HG03520 (cell line): ENCODE data around the gene APOO.
A peak's percentile ranks its signal among the peaks of the same experiment; 100 is the strongest.

Experiments
- ATAC-seq: cut with Tn5 transposase; IDR thresholded peaks from one replicate; pipeline ENCODE4 v1.9.1; 2021; ENCODE audit warnings: mild to moderate bottlenecking, moderate library complexity; ENCODE audit not compliant: unreplicated experiment

The APOO gene

DNA sequence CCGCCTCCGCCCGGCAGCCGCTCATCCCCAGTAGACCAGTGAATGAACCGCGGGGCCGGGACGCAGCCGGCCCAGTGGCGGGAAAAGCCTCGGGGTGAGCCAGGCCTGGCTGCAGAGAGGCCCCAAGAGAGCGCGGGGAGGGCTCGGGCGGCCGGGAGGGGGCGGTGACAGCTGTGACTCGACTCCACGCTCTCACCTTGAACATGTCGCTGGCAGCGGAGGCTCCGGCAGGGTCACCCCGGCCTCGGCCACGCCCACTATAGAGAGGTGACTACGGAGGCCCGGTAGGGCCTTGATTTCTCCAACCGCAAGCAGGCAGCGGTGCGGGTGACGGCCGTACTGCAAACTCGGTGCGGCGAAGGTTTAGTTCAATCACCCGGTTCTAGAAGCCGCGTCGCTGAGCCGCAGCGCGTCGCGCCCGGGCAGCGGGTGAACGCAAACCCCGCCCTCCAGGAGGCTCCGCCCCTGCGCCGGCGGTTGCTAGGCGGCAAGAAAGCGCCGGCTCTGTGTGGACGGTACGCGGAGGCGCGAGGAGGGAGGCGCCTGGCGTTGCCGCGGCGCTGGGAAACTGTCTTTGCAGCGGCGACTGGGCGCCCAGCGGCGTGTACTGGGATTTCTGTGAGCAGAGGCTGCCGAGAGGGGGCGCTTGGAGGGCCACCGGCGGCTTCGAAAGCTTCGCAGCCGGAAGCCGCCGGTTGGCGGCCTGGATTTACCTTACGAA is at the start of gene APOO, which contains the start of gene CXorf58:
Gene APOO, minus strand, starts transcription at position 441 of the 721 bp plus-strand sequence. Its CDS starts 236 bp downstream, at position 205.
Gene CXorf58, plus strand, starts transcription at position 509 of the 721 bp plus-strand sequence. CDS start 2,297 bp downstream, outside the sequence.
- peak; percentile 89 for ATAC-seq

DNA sequence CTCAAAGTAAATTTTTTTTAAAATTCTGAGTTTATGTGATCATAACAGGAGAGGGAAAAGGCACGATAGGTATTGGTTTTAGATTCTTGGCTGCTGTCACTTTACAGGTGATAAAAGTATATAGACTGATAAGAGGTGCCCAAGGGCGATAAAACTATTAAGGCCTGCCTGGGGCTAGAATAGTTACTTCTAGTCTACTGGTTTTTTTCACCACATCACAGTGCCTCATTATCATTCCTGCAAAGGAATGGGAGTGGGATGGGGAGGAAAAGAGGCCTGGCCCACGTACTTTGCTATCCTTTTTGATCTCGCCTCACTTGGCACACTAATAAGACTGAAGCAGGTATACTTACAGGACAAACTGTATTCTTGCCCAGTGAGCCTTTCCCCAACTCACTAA is 46.7 kb upstream of the APOO start:
- no peak for ATAC-seq

DNA sequence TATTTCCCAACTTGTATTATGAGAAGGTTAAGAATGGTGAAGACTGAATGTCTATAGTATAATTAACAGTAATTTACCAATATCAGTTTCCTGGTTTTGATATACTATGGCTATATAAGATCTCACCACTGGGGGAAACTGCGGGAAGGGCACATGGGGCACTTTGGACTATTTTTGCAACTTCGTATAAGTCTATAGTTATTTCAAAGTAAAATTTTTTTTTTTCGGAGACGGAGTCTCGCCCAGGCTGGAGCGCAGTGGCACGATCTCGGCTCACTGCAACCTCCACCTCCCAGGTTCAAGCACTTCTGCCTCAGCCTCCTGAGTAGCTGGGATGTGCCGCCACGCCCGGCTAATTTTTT is 46.2 kb upstream of the APOO start:
- ATAC-seq: no peak

DNA sequence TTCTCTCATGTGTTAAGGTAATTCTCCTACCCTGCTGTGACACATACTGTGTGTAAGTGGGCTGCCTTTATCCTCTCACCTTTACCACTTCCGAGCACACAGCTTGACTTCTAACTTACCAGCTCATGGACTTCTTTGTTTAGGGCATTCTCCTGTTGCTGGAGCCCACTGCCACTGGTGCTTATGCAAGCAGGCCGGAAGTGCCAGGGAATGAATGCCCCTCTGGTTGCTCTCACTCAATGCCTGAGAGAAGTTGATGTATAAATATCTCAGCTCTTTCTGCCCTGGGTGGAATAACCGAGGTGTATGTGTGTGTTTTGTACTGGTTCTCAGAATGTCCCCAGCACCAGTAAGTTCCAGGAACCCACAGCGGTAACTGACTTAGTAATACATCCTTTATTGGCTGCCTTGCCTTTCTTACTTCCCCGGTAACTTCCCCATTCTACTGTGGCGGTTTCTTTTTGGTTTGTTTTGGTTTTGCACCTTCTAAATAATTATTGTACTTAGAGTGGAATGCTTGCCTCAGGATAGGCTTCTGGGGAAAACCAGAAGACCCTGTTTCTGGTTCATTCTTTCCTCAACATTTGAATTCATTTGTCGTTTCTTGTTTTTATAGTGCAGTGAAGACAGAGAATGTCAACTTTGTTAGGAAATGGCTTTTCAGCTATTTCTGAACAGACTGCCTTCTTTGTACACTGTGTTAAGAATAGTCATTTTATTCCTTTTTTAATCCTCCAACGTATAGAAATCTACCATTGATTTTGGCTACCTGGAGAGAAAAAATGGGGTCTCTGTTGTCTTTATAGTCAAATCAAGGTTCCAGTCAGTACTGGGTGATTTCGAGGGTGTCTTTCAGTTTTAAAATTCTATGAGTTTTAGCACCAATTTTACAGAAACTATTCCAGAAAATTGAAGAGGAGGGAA is 45.5 kb upstream of the APOO start:
- ATAC-seq: peak; percentile 96

DNA sequence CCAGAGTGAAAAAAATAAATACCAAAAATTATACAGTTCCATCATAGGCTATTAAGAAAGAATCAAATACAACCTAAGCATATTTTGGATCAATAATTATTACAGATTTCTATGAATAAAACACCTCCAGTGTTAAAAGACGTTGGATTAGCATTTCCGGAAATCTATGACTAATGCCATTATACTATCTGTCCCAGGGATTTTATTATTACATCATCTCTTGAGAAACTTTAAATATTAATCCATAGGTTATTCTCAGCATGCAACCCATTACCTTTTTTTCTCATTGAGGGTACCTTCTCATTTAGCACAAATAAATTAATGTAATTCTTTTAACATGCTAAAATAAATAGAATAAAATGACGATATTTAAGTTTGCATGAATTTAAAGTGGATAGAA is 44.7 kb upstream of the APOO start:
- ATAC-seq: no peak

DNA sequence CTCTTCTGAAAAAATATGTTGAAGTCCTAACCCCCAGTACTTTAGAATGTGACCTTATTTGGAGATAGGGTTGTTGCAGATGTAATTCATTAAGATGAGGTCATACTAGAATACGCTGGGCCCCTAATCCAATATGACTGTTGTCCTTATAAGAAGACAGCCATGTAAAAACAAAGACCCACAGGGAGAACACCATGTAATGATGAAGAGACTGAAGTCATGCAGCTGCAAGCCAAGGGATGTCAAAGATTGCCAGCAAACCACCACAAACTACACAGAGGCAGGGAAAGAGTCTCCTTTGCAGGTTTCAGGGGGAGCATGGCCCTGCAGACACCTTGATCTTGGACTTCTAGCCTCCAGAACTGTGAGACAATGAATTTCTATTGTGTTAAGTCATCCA is 37.5 kb upstream of the APOO start:
- ATAC-seq: no peak

DNA sequence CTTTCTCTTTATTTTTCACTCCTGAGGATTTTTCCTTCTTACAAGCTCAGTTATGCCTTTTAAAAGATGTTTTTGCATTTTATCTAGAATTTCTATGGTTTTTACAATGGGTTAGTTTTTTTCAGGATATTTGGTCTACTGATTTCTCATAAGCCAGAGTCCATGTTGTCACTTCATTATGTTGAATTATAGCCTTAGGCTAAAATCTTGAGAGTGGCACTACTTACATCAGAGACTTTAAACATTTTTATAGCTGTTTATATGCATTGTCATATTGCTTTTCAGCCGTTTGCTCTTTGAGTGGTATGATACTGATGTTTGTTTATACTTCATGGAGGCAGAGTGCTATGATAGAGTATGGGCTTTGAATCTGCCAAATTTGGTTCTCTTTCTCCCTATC is 36.5 kb upstream of the APOO start:
- no peak for ATAC-seq

DNA sequence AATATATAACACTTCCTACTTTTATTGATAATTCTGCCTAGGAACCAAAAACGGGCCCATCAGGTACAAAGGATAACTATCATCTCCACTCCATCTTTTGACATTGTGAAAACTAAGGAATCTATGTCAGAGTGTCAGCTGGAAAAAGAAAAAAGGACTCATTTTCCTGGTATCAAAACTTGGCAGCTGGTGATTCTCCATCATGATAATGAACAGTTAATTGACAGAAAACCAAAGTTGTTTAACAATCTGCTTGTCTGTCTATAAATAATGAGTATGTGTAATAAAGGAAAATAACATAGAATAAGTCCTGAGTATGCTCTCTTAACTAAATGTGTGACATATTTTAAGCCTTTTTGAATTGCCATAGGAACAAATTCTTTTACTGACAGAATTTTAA is 31.5 kb upstream of the APOO start:
- ATAC-seq: no peak

DNA sequence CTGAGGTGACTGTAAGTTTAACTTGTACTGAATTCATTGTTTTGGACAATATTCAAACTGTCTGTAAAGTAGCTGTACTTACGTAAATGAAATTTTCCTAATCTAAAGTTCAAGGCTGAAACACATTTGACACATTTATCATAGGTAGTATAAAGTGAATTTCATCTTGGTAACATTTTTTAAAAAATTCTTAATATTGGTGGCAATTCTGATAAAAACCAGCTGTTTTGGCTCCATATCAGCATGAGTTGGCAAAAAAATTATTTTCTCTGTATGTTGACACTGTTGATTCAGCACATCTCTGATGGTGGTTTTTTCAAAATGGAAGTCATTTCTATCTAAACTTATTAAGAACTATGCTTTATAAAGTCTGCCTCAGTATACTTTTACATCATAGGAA is 31.0 kb upstream of the APOO start:
- ATAC-seq: no peak

DNA sequence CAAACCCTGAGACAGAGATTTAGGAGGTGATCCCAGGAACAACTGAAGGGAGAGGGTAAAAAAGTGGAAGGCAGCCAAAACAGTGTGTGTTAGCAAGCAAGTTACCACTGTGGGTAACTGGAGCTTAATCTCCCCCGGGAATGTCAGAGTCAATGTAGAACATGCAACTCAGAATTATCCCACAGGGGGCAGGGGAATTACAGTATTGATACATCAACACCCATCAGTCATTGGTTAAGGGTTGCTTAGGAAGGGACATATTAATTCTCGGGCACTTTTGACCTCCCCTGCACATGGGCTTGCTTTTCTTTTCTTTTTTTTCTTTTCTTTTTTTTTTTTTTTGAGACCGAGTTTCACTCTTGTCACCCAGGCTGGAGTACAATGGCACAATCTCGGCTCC is 29.4 kb upstream of the APOO start:
- no peak for ATAC-seq

DNA sequence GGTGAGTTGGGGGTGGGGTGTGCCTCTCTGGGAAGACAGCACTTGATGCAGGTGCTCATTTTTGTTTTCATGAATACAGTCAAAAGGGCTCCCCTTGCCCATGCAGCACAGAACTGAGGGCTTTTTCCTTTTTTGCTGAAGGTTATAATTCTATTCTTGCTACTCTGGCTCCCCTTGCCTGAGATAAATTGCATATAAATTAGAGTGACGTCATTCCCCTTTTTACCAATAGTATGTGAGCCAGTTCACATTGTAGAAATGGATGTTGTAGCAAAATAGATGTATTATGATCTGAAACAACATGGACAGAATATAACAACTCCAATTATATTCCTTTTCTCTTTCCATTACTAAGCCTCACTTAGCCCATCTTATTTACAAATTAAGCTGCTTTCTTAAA is 28.4 kb upstream of the APOO start:
- no peak for ATAC-seq

DNA sequence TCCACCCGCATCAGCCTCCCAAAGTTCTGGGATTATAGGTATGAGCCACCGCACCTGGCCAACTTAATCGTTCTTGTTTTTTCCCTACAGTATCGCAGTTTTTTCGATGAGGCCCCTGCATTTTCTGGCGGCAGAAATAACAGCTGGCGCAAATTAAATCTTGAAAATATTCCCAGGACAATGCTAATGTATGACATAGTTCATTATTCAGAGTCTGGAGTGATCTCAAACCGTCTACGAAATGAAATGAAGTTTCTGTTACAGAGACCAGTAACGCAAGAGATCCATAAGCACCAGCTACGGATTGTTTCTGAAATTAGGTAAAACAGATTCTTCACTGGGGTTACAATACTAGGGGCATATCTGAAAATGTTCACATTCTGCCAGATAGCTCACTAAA is 27.4 kb upstream of the APOO start:
- ATAC-seq: no peak

DNA sequence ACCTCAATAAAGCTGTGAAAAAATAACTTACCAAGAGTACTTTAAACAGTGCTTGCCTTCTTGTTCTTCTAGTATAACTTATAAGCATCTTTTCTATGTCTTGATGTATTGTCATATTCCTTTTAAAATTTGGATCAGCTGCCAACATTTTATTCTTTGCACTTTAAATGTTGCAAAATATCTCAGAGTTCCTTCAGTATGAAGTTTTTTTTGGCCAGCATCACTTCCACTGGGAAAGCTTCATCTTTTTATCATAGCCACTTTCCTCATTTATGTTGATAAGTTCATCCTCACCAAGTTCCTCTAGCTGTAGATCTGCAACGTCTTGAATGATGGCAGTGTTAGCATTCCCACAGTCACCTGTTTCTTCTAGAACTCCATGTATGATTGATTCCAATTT is 24.3 kb upstream of the APOO start:
- no peak for ATAC-seq

DNA sequence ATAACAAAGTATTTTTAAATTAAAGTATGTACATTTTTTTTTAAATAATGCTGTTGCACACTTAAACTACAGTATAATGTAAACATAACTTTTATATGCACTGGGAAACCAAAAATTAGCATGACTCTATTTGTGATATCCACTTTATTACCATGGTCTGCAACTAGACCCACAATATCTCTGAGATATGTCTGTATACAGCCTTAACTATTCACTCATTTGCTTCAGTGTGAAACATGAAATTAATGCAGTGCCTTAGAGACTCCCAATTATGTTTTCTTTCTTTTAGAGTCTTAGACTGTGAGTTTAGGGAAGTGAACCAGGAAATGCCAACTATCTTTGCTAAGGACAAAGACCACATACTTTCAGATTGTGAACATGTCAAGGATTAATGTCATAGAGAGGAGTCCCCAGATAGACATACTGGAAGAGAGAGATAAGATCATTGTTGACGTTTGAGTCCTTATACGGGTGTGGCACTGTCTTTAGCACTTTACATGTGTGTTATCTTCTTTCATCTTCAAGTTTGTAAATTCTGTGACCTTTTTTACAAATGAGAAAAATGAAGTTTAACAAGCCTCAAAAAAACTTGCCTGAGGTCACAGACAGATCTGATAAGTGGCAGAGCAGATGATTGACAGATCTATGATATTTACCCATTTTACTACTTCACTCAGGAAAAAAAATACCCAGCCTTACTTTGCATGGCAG is 23.3 kb upstream of the APOO start:
- ATAC-seq: no peak

DNA sequence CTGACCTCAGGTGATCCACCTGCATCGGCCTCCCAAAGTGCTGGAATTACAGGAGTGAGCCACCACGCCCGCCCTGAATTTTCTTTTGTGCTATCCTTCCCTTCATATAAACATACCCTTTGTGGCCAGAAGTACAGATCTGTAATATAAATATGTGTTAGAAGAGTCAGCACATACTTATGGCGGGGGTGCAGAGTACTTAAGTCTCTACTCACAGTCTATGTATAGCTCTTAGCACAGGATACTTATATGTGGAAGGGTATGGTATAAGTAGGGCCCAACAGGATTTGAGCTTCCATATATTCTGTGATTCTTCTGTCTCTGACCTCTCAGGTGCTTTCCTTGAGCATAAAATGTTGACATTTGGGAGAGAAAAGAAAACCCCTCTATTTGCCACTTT is 18.3 kb upstream of the APOO start:
- ATAC-seq: no peak

DNA sequence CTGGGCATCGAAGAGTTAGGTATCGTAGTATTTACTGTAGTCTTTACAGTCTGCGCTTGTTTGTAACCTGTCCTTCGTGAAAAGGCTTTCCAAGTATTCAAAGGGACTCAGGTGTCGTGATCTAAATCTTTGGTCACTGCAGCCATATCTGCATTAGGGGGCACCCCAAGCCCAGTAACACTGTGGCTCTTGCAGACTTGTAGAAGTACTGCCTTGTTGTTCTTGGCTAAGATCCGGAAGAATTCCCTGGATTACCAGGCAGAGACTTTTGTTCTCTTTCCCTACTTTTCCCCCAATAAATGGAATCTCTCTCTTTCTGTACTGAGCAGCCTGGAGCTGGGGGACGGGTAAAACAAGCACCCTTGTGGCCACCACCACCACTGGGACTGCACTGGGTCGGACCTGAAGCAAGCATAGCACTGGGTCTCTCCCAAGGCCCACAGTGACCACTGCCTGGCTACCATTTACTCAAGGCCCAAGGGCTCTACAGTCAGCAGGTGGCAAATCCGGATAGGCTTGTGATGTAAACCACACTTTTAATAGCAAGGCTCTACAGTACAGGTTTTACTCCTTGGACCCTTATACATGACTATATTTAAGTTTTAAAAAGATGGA is 12.1 kb upstream of the APOO start:
- no peak for ATAC-seq

DNA sequence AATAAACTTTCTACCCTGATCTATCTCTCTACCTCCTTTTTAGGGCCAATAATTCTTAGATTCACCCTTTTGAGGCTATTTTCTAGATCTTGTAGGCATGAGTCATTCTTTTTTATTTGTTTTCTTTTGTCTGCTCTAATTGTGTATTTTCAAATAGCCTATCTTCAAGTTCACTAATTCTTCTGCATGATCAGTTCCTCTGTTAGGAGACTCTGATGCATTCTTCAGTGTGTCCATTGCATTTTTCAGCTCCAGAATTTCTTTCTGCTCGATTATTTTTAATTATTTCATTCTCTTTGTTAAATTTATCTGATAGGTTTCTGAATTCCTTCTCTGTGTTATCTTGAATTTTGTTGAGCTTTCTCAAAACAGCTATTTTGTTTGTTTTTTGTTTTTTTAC is 11.4 kb upstream of the APOO start:
- ATAC-seq: no peak

DNA sequence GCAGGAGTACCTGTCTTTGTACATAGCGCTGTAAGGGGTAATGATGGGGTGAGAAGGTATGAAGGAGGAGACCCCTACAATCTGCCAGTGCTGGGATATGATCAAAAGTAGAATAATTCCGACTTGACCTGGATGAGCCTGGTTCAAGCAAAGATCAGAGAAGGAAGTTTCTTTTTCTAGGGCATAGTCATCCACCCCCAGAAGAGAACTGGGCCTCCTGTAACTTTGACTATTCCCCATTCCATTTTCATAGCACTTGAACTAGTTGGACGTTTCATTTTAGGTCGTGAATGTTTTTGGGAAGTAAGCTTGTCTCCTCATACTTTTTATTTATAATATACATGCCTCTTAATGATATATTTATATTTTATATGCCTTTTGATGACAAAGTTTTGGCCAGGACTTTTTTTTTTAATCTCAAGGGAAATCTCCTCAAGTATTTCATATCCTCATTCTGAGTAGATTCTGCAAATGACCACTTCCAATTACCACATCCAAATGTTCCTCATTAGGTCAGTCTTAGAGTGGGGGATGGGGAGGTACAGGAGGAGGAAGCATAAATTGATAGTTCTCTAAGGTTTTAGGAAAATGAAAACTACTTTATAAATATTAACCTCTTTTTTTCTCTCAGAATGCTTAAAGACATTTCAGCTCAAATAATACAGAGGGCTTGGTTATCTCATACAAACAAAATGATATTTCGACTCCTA is 3.5 kb upstream of the APOO start:
- ATAC-seq: no peak

DNA sequence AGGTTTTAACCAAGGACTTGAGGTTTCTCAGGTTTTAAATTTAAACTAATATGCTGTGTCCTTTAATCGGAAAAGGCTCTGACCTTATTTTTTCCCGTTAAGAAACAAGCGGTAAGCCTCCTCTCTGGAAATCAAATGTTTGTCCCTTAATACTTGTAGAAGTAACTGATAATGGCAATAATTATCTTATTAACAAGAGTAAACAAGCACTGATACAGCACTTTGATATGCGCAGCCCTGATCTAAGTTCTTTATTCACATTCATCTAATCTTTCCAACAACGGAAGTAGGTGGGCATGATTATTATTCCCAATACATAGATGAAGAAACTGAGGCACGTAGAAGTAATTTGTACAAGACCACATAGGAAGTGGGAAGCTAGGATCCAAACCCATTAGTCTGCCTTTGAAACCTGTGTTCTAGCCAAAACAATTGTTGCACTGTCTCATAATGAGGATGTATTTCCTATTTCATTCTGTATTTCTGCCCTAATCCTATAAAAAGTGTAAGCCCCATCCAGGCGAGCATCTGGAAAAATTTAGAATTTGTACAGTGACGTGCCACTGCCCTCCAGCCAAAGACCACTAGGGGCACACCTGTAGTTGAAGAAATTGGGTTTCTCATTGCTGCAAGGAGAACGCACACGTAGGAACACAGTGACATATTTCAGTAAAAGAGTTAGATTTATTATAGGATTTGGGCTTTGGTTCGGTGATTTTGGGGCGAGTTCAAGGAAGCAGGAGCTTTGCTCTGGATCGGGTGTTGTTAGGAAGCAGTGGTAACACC is 674 bp upstream of the APOO start:
- ATAC-seq: no peak

DNA sequence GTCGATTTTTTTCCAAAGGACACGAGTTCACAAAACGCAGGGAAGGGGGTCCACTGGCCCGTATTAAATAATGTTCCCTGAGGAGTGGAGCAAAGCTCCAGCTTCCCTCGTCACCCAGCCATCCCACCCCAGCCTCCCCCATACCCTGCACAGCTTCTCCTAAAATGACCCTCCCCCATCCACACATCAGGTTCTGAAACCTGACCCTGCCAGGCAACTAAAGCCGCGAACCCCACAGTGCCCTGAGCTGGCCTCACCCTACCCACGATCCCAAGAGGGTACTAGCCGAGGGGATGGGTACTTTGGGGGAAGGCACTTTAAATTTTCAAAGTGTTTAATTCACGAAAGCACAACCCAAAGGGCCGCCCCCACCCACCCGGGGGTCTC is 634 bp downstream of the APOO start:
- ATAC-seq: no peak
